Thyroid gland (tissue), 4 donors: Measurements from ENCODE around the gene PIH1D1. TPM values are rescaled to one million over a fixed set of nuclear protein-coding genes. Genes with fewer than 3 reads are reported as not detected.

ENCODE experiments used
- DNase-seq, 2 donors: peaks; one replicate each; pipeline ENCODE4 v3.0.0-alpha.2; 2019
- H3K27ac ChIP-seq, 3 donors: fragments of 200-600 bp; sonication (generic); 1 replicate in 2 of 3; 2 replicates in 1 of 3; pipeline ENCODE4 v1.5.1; 2016 to 2019; ENCODE audit warnings: mild to moderate bottlenecking in 1 of 3, moderate library complexity in 1 of 3
- H3K27me3 ChIP-seq: fragments of 200-600 bp; sonication (generic); one replicate; pipeline ENCODE4 v1.5.1; 2019
- H3K36me3 ChIP-seq, 2 donors: fragments of 200-600 bp; sonication (generic); one replicate each; pipeline ENCODE4 v1.5.1; 2016 to 2019
- H3K4me1 ChIP-seq, 2 donors: fragments of 200-600 bp; sonication (generic); one replicate each; pipeline ENCODE4 v1.5.1; 2017 to 2019
- H3K4me3 ChIP-seq, 3 donors: fragments of 200-600 bp; sonication (generic); replicated peaks in 1 of 3; 1 replicate in 2 of 3; 2 replicates in 1 of 3; pipeline ENCODE4 v1.5.1; 2016; ENCODE audit warnings: mild to moderate bottlenecking in 1 of 3
- H3K9me3 ChIP-seq: fragments of 200-600 bp; sonication (generic); one replicate; pipeline ENCODE4 v1.5.1; 2017
- POLR2A ChIP-seq, 2 donors: fragments of 450-650 bp; IDR thresholded peaks; one replicate each; pipeline ENCODE4 v1.6.1; 2017; ENCODE audit warnings: antibody characterized with exemption in 2 of 2, mild to moderate bottlenecking in 2 of 2, moderate library complexity in 1 of 2
- WGBS, 2 donors: methylation state at CpG; one replicate each; pipeline ENCODE4 v1.1.5; 2017; 5-methylcytosine and 5-hydroxymethylcytosine counted together
- intact Hi-C: fragments of 100-400 bp; cut with DNase I; formaldehyde crosslinking; loops from one replicate; pipeline ENCODE4 v1.15.1; 2023
- total RNA-seq, 4 donors: library from RNA; depleted of rRNA; stranded (reverse); fragments of >200 nt; gene quantifications; one replicate each; pipeline ENCODE4 v1.2.3, GENCODE V29; 2016
- TF ChIP-seq, protein P1 (sequence below), 6 experiments: fragments of 200-600 bp in 3 of 6; fragments of 450-650 bp in 3 of 6; sonication (generic) in 3 of 6; IDR thresholded peaks; one replicate each; pipeline ENCODE4 v1.5.1; 2016 to 2019; ENCODE audit warnings: antibody characterized with exemption in 6 of 6, mild to moderate bottlenecking in 2 of 6, inconsistent platforms in 1 of 6, moderate library complexity in 1 of 6

Gene PIH1D1
- total RNA-seq, 4 donors from 2014 or later: 69.7 to 125 (median 99.8) TPM

DNA sequence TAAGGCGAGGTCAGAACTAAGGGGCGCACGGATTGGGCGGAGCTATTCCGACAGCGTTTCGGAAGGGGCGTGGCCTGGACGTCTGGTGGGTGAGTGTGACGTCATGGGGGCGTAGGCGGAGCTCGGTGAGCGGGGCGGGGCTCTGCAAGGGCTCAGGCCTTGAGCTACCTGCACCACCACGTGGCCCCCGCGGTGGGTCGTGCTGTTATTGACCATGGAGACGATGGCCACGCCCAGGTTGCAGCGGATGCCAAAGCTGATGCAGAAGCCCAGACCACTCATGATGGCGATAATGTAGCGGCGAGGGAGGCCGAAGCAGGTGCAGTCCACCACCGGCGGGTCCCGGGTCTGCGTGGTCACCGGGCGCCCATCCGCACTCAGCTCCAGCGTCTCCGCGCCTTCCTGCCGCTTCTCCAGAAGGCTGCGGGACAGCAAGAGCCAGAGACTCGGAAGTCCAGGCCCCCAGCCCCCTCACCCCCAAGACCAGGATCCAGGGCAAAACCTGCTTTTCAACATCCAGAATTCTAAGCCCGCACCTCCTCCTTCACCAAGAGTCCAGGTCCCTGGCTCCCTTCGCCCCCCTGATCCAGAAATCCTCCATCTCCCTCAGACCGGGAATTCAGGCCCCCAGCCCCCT, 15.1 kb downstream of the PIH1D1 start:
- H3K4me1 ChIP-seq: no peaks in the 10 kb centered on the region
- H3K27me3 ChIP-seq: peaks cover 19% of the 10 kb centered on the region
- H3K4me3 ChIP-seq: no peak overlapping the region
- TF ChIP-seq, protein P1, sequence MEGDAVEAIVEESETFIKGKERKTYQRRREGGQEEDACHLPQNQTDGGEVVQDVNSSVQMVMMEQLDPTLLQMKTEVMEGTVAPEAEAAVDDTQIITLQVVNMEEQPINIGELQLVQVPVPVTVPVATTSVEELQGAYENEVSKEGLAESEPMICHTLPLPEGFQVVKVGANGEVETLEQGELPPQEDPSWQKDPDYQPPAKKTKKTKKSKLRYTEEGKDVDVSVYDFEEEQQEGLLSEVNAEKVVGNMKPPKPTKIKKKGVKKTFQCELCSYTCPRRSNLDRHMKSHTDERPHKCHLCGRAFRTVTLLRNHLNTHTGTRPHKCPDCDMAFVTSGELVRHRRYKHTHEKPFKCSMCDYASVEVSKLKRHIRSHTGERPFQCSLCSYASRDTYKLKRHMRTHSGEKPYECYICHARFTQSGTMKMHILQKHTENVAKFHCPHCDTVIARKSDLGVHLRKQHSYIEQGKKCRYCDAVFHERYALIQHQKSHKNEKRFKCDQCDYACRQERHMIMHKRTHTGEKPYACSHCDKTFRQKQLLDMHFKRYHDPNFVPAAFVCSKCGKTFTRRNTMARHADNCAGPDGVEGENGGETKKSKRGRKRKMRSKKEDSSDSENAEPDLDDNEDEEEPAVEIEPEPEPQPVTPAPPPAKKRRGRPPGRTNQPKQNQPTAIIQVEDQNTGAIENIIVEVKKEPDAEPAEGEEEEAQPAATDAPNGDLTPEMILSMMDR (IDR thresholded peaks at IDR 0.05): no peak
- TF ChIP-seq POLR2A (IDR thresholded peaks at IDR 0.05): no peak
- no peaks in the 10 kb centered on the region for H3K36me3 ChIP-seq
- no peak for DNase-seq
- H3K27ac ChIP-seq: no peak overlapping the region
- WGBS, 2 donors: 15 to 21% methylated on average over 24 to 34 of the region's 42 CpGs
- intact Hi-C loops: no loop called here
- no peaks in the 10 kb centered on the region for H3K9me3 ChIP-seq

DNA sequence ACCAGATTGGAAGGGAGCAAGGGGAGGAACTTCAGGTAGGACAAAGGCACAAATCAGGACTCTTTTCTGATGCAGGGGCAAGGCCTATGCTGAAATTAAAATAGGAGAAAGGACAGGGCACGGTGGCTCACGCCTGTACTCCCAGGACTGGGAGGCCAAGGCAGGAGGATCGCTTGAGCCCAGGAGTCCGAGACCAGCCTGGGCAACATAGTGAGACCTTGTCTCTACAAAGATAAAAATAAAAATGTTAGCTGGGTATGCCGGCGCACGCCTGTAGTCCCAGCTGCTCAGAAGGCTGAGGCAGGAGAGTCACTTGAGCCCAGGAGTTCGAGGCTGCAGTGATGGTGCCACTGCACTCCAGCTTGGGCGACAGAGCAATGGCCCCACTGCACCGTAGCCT, 15.9 kb downstream of the PIH1D1 start:
- DNase-seq: no peak

DNA sequence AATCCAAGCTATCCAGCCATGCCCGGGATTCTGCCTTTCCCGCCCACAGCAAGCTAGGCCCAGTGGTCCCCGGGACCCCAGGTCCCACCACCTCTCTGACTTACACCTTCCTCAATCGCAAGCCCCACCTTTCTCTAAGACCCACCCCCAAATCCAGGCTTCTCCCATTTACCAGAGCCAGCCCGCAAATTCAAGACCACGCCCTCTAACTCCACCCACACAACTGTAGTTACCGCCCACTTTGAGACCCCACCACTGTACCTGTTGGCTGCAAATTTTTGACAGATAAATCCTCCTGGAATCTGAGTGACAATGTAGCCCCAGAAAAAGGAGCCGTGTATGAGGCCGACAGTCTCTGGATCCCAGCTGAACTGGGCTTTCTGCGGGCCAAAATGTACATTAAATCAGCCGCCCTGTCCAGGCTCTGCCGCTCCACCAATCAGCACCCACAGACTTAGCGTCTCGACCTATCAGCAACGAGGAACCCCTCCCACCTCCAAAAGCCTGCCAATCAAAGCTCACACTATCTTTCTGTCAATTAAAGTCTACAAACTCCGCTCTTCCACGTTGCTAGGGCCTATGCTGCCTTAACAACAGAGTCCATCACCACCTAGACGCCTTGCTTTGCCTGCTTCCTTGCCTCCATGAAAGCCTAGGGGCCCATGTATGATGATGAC, 16.6 kb downstream of the PIH1D1 start:
- TF ChIP-seq POLR2A (IDR thresholded peaks at IDR 0.05): no peak
- TF ChIP-seq, protein P1 (IDR thresholded peaks at IDR 0.05): no peak
- Histone ChIP-seq H3K4me1 (no peaks in the 10 kb centered on the region), H3K36me3 (no peaks in the 10 kb centered on the region)

More for the DNA sequence above, 15.9 kb downstream of the PIH1D1 start:
- TF ChIP-seq POLR2A (IDR thresholded peaks at IDR 0.05): no peak
- TF ChIP-seq, protein P1 (IDR thresholded peaks at IDR 0.05): no peak
- H3K4me3 ChIP-seq: no peak overlapping the region
- no peaks in the 10 kb centered on the region for H3K9me3 ChIP-seq
- no peaks in the 10 kb centered on the region for H3K4me1 ChIP-seq
- H3K27me3 ChIP-seq: peaks cover 23% of the 10 kb centered on the region
- H3K27ac ChIP-seq: no peak overlapping the region
- WGBS, 2 donors: 82% methylated on average over 10 of the region's 10 CpGs
- H3K36me3 ChIP-seq: no peaks in the 10 kb centered on the region
- intact Hi-C loops: no loop called here

DNA sequence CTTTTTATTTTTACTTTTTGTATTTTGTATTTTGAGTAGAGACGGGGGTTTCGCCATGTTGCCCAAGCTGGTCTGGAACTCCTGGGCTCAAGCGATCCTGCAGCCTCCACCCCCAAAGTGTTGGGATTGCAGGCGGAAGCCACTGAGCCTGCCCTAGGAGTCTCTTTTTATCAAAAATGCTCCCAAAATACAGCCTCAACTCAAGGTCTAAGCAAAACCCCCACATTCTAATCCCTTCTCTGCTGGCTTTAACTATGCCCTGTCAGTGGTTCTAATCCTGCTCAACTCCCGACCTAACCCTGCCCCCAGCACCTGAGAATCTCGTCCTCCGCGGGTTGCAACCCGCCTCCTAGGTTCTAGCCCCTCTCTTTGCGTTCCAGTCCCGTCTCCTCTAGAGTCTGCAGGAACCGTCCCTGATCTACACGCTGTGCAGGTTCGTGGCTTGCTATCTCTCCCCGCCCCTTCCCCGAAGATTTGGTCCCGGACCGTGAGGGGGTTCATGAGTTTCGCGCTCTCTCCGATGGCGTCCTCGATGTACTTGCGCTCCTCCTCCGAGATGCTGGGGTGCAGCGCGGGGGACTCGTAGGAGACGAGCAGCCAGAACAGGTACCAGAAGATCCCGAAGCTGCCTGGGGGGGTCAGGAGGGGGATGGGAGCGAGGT, 18.2 kb downstream of the PIH1D1 start:
- H3K36me3 ChIP-seq: no peaks in the 10 kb centered on the region
- H3K9me3 ChIP-seq: no peaks in the 10 kb centered on the region
- 29 to 47% methylated on average over 18 to 23 of the region's 31 CpGs for WGBS, 2 donors
- H3K27ac ChIP-seq: no peak overlapping the region
- no peak for TF ChIP-seq POLR2A (IDR thresholded peaks at IDR 0.05)
- TF ChIP-seq, protein P1 (IDR thresholded peaks at IDR 0.05): no peak
- intact Hi-C loops: no loop called here
- peaks cover 1 to 2% of the 10 kb centered on the region in 2 donors for H3K4me1 ChIP-seq
- H3K27me3 ChIP-seq: peaks cover 30% of the 10 kb centered on the region
- no peak for DNase-seq
- H3K4me3 ChIP-seq: no peak overlapping the region

More for the DNA sequence above, 16.6 kb downstream of the PIH1D1 start:
- Histone ChIP-seq H3K27me3 (peaks cover 23% of the 10 kb centered on the region), H3K4me3 (no peak overlapping the region), H3K27ac (no peak overlapping the region), H3K9me3 (no peaks in the 10 kb centered on the region)
- intact Hi-C loops: no loop called here
- no peak for DNase-seq
- WGBS, 2 donors: 88 to 89% methylated on average over 18 of the region's 18 CpGs
